PC-9 (cell line): Measurements from ENCODE around the gene NHEJ1. TPM values are rescaled to one million over a fixed set of nuclear protein-coding genes. Genes with fewer than 3 reads are reported as not detected.

Source experiments
- BruUV-seq: library from RNA; stranded (reverse); fragments of 400-500 nt; replicated peaks from 2 replicates; lab custom pipeline; 2021; lab: Mats Ljungman, UMichigan
- CTCF ChIA-PET: fragments of 300-600 bp; sonication (Branson Sonifier 250); formaldehyde crosslinking; loops from one replicate; lab custom pipeline; 2022; ENCODE audit warnings: antibody characterized with exemption; lab: Charles Lee
- POLR2A ChIA-PET: fragments of 300-600 bp; sonication (Branson Sonifier 250); formaldehyde crosslinking; loops from one replicate; lab custom pipeline; 2022; ENCODE audit warnings: antibody characterized with exemption; ENCODE audit not compliant: unreplicated experiment; lab: Charles Lee
- DNase-seq, 2 experiments: peaks; one replicate each; pipeline versions ENCODE4 v3.0.0 to v3.0.0-alpha.2; 2015 to 2022; ENCODE audit warnings: mixed read lengths in 1 of 2
- H2AFZ ChIP-seq: fragments of 200-600 bp; sonication (generic); 2 replicates; pipeline ENCODE4 v1.8.1; 2017; ENCODE audit warnings: antibody characterized with exemption
- H3F3A ChIP-seq: fragments of 200-600 bp; sonication (generic); 2 replicates; pipeline ENCODE4 v1.8.1; 2017; ENCODE audit warnings: antibody characterized with exemption, mild to moderate bottlenecking, low read depth; ENCODE audit not compliant: insufficient read depth
- H3K27ac ChIP-seq: fragments of 200-600 bp; sonication (generic); 2 replicates; pipeline ENCODE4 v1.6.1; 2016; ENCODE audit warnings: mixed run types
- H3K27me3 ChIP-seq: fragments of 200-600 bp; sonication (generic); 2 replicates; pipeline ENCODE4 v1.6.1; 2016; ENCODE audit warnings: low read depth, mixed run types; ENCODE audit not compliant: insufficient read depth
- H3K36me3 ChIP-seq: fragments of 200-600 bp; sonication (generic); 2 replicates; pipeline ENCODE4 v1.6.1; 2016; ENCODE audit warnings: low read depth, mixed run types
- H3K4me1 ChIP-seq: fragments of 200-600 bp; sonication (generic); replicated peaks from 2 replicates; pipeline ENCODE4 v1.6.1; 2016; ENCODE audit warnings: mixed run types; ENCODE audit not compliant: insufficient read depth
- H3K4me2 ChIP-seq: fragments of 200-600 bp; sonication (generic); 2 replicates; pipeline ENCODE4 v1.6.1; 2017; ENCODE audit warnings: mixed run types
- H3K4me3 ChIP-seq: fragments of 200-600 bp; sonication (generic); 2 replicates; pipeline ENCODE4 v1.6.1; 2016; ENCODE audit warnings: mixed run types
- H3K79me2 ChIP-seq: fragments of 200-600 bp; sonication (generic); 2 replicates; pipeline ENCODE4 v1.6.1; 2017; ENCODE audit warnings: low read depth, mixed run types
- H3K9me2 ChIP-seq: fragments of 200-600 bp; sonication (generic); 2 replicates; pipeline ENCODE4 v1.8.1; 2017; ENCODE audit warnings: mild to moderate bottlenecking; ENCODE audit not compliant: insufficient read depth
- H3K9me3 ChIP-seq: fragments of 200-600 bp; sonication (generic); 2 replicates; pipeline ENCODE4 v1.8.1; 2016; ENCODE audit warnings: low read depth; ENCODE audit not compliant: insufficient read depth
- H4K20me1 ChIP-seq: fragments of 200-600 bp; sonication (generic); 2 replicates; pipeline ENCODE4 v1.8.1; 2017; ENCODE audit not compliant: insufficient read depth
- EZH2 ChIP-seq: fragments of 200-600 bp; sonication (generic); IDR thresholded peaks from 2 replicates; pipeline ENCODE4 v1.8.0; 2017; ENCODE audit warnings: antibody characterized with exemption, low read depth
- intact Hi-C: fragments of 100-400 bp; cut with micrococcal nuclease; formaldehyde crosslinking; loops from one replicate; pipeline ENCODE4 v1.10.0; 2022; ENCODE audit not compliant: unreplicated experiment
- total RNA-seq: library from RNA; stranded (reverse); gene quantifications from 2 replicates; pipeline ENCODE4 v1.2.3, GENCODE V29; 2021
- TF ChIP-seq, protein P1 (sequence below): fragments of 200-600 bp; sonication (generic); conservative IDR thresholded peaks from 2 replicates; pipeline ENCODE4 v1.6.1; 2017; ENCODE audit warnings: mixed run types, antibody characterized with exemption, mild to moderate bottlenecking, moderate library complexity

NHEJ1 gene
- total RNA-seq, 1 experiment from 2014 or later = 9.8 TPM

DNA sequence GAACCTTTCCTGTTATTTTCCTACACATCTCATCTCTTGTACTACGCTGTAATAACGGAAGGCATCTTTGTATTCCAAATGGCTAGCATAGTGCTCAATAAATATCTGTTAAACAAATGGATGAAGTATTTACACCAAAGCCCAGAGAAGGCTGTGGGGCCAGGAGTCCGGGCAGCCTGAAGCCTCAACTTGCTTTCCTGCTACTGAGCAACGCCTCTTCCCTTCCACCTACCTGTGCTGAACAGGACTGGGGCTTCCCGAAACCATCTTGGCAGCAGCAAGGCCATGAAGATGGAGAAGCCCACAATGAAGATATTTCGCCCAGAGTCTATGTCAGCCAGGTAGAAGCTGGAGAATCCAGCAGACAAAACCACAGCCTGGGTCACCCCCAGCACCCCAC lies 2.5 kb upstream of the NHEJ1 start:
- intact Hi-C loops = loop anchor here (5.0 kb wide), 1 partner anchor 524 kb away; no protein-coding TSS in a partner anchor
- TF ChIP-seq EZH2 = no peak
- TF ChIP-seq, protein P1, sequence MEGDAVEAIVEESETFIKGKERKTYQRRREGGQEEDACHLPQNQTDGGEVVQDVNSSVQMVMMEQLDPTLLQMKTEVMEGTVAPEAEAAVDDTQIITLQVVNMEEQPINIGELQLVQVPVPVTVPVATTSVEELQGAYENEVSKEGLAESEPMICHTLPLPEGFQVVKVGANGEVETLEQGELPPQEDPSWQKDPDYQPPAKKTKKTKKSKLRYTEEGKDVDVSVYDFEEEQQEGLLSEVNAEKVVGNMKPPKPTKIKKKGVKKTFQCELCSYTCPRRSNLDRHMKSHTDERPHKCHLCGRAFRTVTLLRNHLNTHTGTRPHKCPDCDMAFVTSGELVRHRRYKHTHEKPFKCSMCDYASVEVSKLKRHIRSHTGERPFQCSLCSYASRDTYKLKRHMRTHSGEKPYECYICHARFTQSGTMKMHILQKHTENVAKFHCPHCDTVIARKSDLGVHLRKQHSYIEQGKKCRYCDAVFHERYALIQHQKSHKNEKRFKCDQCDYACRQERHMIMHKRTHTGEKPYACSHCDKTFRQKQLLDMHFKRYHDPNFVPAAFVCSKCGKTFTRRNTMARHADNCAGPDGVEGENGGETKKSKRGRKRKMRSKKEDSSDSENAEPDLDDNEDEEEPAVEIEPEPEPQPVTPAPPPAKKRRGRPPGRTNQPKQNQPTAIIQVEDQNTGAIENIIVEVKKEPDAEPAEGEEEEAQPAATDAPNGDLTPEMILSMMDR = no peak
- Histone ChIP-seq H3K4me3 (no peak overlapping the region), H3K36me3 (no peaks in the 10 kb centered on the region), H3K79me2 (no peaks in the 10 kb centered on the region), H3K27me3 (no peaks in the 10 kb centered on the region), H4K20me1 (no peaks in the 10 kb centered on the region), H3K9me3 (no peaks in the 10 kb centered on the region), H3K27ac (no peak overlapping the region), H3K4me1 (0 out of 2 replicates have a peak, but pooled peaks cover 8% of the 10 kb centered on the region), H3F3A (no peaks in the 10 kb centered on the region), H3K9me2 (no peaks in the 10 kb centered on the region), H2AFZ (no peak overlapping the region), H3K4me2 (no peak overlapping the region)
- ChIA-PET POLR2A (no interaction called here), CTCF (no interaction called here)
- no peak for DNase-seq
- BruUV-seq = no TSS peak

DNA sequence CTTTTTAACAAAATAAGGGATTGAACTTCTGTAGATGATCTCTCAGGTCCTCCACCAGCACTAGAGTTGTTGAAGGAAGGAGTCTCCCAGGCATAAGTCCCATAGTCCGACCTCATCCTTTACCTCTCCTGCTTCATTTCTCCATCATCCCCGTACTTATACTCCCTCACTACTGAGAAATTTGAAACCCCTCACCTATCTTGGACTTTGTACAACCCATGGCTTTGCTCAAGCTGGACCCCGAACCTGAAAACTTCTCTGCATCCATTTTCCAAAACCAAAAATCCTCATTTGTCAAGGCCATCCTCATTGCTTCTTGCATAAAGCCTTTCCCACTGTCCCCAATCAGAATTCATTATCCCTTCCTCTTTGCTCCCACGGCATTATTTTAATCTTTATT lies 482 bp upstream of the NHEJ1 start:
- no peak for DNase-seq
- no peak overlapping the region for H3K27ac ChIP-seq
- no peaks in the 10 kb centered on the region for H4K20me1 ChIP-seq
- peak overlapping the region; percentile 83 for H3K4me2 ChIP-seq
- peak overlapping the region; percentile 72 for H3K4me3 ChIP-seq
- no peaks in the 10 kb centered on the region for H3K79me2 ChIP-seq
- TF ChIP-seq, protein P1 = no peak
- intact Hi-C loops = loop anchor here (2.0 to 5.0 kb wide), 3 partner anchors 58 to 526 kb away; partner anchors contain the start of gene ABCB6
- no peaks in the 10 kb centered on the region for H3K9me3 ChIP-seq
- POLR2A ChIA-PET = no interaction called here
- CTCF ChIA-PET = interaction anchor here (0.6 kb wide), 1 partner anchor 369 kb away, joined by 7 read pairs; no protein-coding TSS in a partner anchor
- peaks cover 9% of the 10 kb centered on the region; the same call in 1 of the 2 replicates for H3F3A ChIP-seq
- no peaks in the 10 kb centered on the region for H3K27me3 ChIP-seq
- peak overlapping the region; percentile 87 for H2AFZ ChIP-seq
- no TSS peak for BruUV-seq
- no peaks in the 10 kb centered on the region for H3K36me3 ChIP-seq
- H3K9me2 ChIP-seq = no peaks in the 10 kb centered on the region
- H3K4me1 ChIP-seq = 0 out of 2 replicates have a peak, but pooled peaks cover 8% of the 10 kb centered on the region

DNA sequence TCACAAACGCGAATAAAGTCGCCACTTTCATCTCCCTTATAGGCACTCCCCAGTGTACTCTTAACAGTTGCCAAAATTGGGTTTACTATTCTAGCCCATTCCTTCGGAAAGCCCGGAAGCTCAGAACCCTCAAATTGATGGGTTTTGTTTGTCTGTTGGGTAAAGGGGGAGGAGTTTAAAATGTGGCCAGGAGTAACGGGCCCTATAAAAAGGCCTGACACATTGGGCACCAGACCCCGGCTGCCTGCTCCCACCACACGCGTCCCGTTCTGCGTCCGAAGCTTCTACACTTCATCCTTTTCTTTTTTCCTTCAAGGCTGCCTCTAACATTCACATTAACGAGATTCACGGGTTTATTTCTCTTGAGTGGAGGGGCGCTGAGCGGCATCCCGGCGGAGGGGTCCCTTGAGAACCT lies 837 bp downstream of the NHEJ1 start:
- Histone ChIP-seq H3K36me3 (no peaks in the 10 kb centered on the region), H3F3A (peaks cover 9% of the 10 kb centered on the region; the same call in 1 of the 2 replicates), H4K20me1 (no peaks in the 10 kb centered on the region), H3K4me3 (peak overlapping the region; percentile 72), H3K27me3 (no peaks in the 10 kb centered on the region), H3K9me3 (no peaks in the 10 kb centered on the region), H3K9me2 (no peaks in the 10 kb centered on the region), H2AFZ (peak overlapping the region; percentile 87), H3K79me2 (no peaks in the 10 kb centered on the region), H3K27ac (no peak overlapping the region), H3K4me2 (peak overlapping the region; percentile 83), H3K4me1 (0 out of 2 replicates have a peak, but pooled peaks cover 8% of the 10 kb centered on the region)
- POLR2A ChIA-PET = interaction anchor here (0.7 kb wide), 1 partner anchor 1306 kb away, joined by 7 read pairs; no protein-coding TSS in a partner anchor
- CTCF ChIA-PET = interaction anchor here (0.5 to 0.7 kb wide), 3 partner anchors 12 to 211 kb away, joined by 3 read pairs; no protein-coding TSS in a partner anchor
- TF ChIP-seq, protein P1 = no peak
- no peak for TF ChIP-seq EZH2
- intact Hi-C loops = loop anchor here (1.0 to 5.0 kb wide), 10 partner anchors 18 to 528 kb away; partner anchors contain the start of genes ABCB6, DNPEP and ZFAND2B
- no TSS peak for BruUV-seq
- DNase-seq = no peak
